ENCODE results near the gene TRMT112.
A peak's percentile ranks its signal among the peaks of the same experiment; 100 is the strongest.

Gene TRMT112

GRCh38 chr11:64317325-64317960 lies at the start of gene TRMT112:
Gene TRMT112 (minus strand): TSS chr11:64317559. CDS start chr11:64317526, 33 bp downstream.
- peak; percentile 97 to 98 for DNase-seq

GRCh38 chr11:64366751-64367150 lies 49.4 kb upstream of the TRMT112 start:
- no peak for DNase-seq

GRCh38 chr11:64364911-64365310 lies 47.6 kb upstream of the TRMT112 start:
- no peak for DNase-seq

- DNase-seq = no peak
Measured at GRCh38 chr11:64364435-64364834, 47.1 kb upstream of the TRMT112 start.

- DNase-seq = no peak
Measured at GRCh38 chr11:64362339-64362738, 45.0 kb upstream of the TRMT112 start.

GRCh38 chr11:64361659-64362058 lies 44.3 kb upstream of the TRMT112 start:
- DNase-seq = no peak

- DNase-seq = no peak
Measured at GRCh38 chr11:64360448-64360921, 43.1 kb upstream of the TRMT112 start.

GRCh38 chr11:64359712-64360445 lies 42.5 kb upstream of the TRMT112 start:
- peak in 1 of 2 donors; percentile 26 for DNase-seq

GRCh38 chr11:64358907-64359711 lies 41.8 kb upstream of the TRMT112 start, which contains the start of gene RPS6KA4:
Gene RPS6KA4 (plus strand): TSS chr11:64359162. CDS start chr11:64359236, 74 bp downstream.
- peak; percentile 43 to 44 for DNase-seq

- no peak for DNase-seq
Measured at GRCh38 chr11:64358536-64358906, 41.2 kb upstream of the TRMT112 start.

GRCh38 chr11:64357904-64358535 lies 40.7 kb upstream of the TRMT112 start:
- peak in 1 of 2 donors; percentile 22 for DNase-seq

GRCh38 chr11:64357446-64357845 lies 40.1 kb upstream of the TRMT112 start:
- no peak for DNase-seq

- peak; percentile 35 to 37 for DNase-seq
Measured at GRCh38 chr11:64356498-64357411, 39.4 kb upstream of the TRMT112 start.

- DNase-seq = peak; percentile 25 to 67
Measured at GRCh38 chr11:64355078-64355940, 38.0 kb upstream of the TRMT112 start.

GRCh38 chr11:64353715-64354506 lies 36.6 kb upstream of the TRMT112 start:
- no peak for DNase-seq

GRCh38 chr11:64352995-64353714 lies 35.8 kb upstream of the TRMT112 start:
- no peak for DNase-seq

GRCh38 chr11:64352099-64352994 lies 35.0 kb upstream of the TRMT112 start:
- no peak for DNase-seq

- no peak for DNase-seq
Measured at GRCh38 chr11:64351136-64351631, 33.8 kb upstream of the TRMT112 start.
